H9 (cell line): ENCODE data around the gene ERVFRD-1. TPM values are rescaled to one million over a fixed set of nuclear protein-coding genes. Genes with fewer than 3 reads are reported as not detected.

Source experiments
- DNase-seq: peaks from one replicate; pipeline ENCODE4 v3.0.0-alpha.2; 2017
- H2AFZ ChIP-seq: one replicate; pipeline ENCODE4 v1.6.1; 2013; ENCODE audit warnings: mild to moderate bottlenecking, low read length, control low read depth, moderate library complexity
- H2AK5ac ChIP-seq: 2 replicates; pipeline ENCODE4 v1.6.1; 2013; ENCODE audit warnings: low read length, control low read depth, mixed read lengths; ENCODE audit not compliant: insufficient read length
- H2BK120ac ChIP-seq: one replicate; pipeline ENCODE4 v1.6.1; 2013; ENCODE audit warnings: low read depth, mild to moderate bottlenecking, low read length, control low read depth, inconsistent platforms; ENCODE audit not compliant: poor library complexity, severe bottlenecking
- H2BK12ac ChIP-seq: 2 replicates; pipeline ENCODE4 v1.6.1; 2013; ENCODE audit warnings: low read length, control low read depth, mixed read lengths, low read depth; ENCODE audit not compliant: insufficient read length
- H2BK15ac ChIP-seq: 2 replicates; pipeline ENCODE4 v1.6.1; 2013; ENCODE audit warnings: low read depth, low read length, control low read depth
- H2BK20ac ChIP-seq: one replicate; pipeline ENCODE4 v1.6.1; 2013; ENCODE audit warnings: low read depth, mild to moderate bottlenecking, low read length, control low read depth, inconsistent platforms; ENCODE audit not compliant: poor library complexity, severe bottlenecking
- H2BK5ac ChIP-seq: 2 replicates; pipeline ENCODE4 v1.6.1; 2013; ENCODE audit warnings: low read length, control low read depth, mixed read lengths; ENCODE audit not compliant: insufficient read length
- H3K14ac ChIP-seq: 2 replicates; pipeline ENCODE4 v1.6.1; 2013; ENCODE audit warnings: low read length, control low read depth; ENCODE audit not compliant: insufficient read depth
- H3K18ac ChIP-seq: 2 replicates; pipeline ENCODE4 v1.6.1; 2013; ENCODE audit warnings: low read depth, mild to moderate bottlenecking, mixed read lengths, low read length, control low read depth; ENCODE audit not compliant: insufficient read length
- H3K23ac ChIP-seq: 2 replicates; pipeline ENCODE4 v1.6.1; 2013; ENCODE audit warnings: low read length, control low read depth, mixed read lengths, low read depth; ENCODE audit not compliant: insufficient read length
- H3K23me2 ChIP-seq: 2 replicates; pipeline ENCODE4 v1.6.1; 2013; ENCODE audit warnings: low read depth, mild to moderate bottlenecking, mixed read lengths, low read length, control low read depth; ENCODE audit not compliant: insufficient read length, poor library complexity, severe bottlenecking
- H3K27ac ChIP-seq: 2 replicates; pipeline ENCODE4 v1.5.1; 2013; ENCODE audit warnings: low read length, control low read depth, mixed read lengths, low read depth; ENCODE audit not compliant: insufficient read length
- H3K27me3 ChIP-seq: 2 replicates; pipeline ENCODE4 v1.6.1; 2013; ENCODE audit warnings: low read length, control low read depth, inconsistent platforms; ENCODE audit not compliant: insufficient read depth
- H3K4ac ChIP-seq: 2 replicates; pipeline ENCODE4 v1.6.1; 2013; ENCODE audit warnings: low read depth, mild to moderate bottlenecking, control low read depth, inconsistent platforms, low read length, moderate library complexity
- H3K4me1 ChIP-seq: 2 replicates; pipeline ENCODE4 v1.6.1; 2013; ENCODE audit warnings: low read length, control low read depth, inconsistent platforms; ENCODE audit not compliant: insufficient read depth
- H3K4me2 ChIP-seq: 2 replicates; pipeline ENCODE4 v1.6.1; 2013; ENCODE audit warnings: low read length, control low read depth, mixed read lengths; ENCODE audit not compliant: insufficient read length, insufficient read depth
- H3K56ac ChIP-seq: 2 replicates; pipeline ENCODE4 v1.6.1; 2013; ENCODE audit warnings: low read depth, mild to moderate bottlenecking, mixed read lengths, low read length, control low read depth; ENCODE audit not compliant: insufficient read length
- H3K79me1 ChIP-seq: 2 replicates; pipeline ENCODE4 v1.6.1; 2013; ENCODE audit warnings: low read depth, mild to moderate bottlenecking, moderate library complexity, low read length, control low read depth, inconsistent platforms; ENCODE audit not compliant: insufficient read depth, poor library complexity, severe bottlenecking
- H3K79me2 ChIP-seq: 2 replicates; pipeline ENCODE4 v1.6.1; 2013; ENCODE audit warnings: low read length, control low read depth, inconsistent platforms; ENCODE audit not compliant: insufficient read depth
- H3K9ac ChIP-seq: 2 replicates; pipeline ENCODE4 v1.6.1; 2013; ENCODE audit warnings: low read length, control low read depth, mixed read lengths; ENCODE audit not compliant: insufficient read length; ENCODE audit errors: extremely low read depth
- H3K9me3 ChIP-seq: one replicate; pipeline ENCODE4 v1.6.1; 2013; ENCODE audit warnings: low read depth, low read length, inconsistent platforms; ENCODE audit not compliant: control insufficient read depth
- H3T11ph ChIP-seq: one replicate; pipeline ENCODE4 v1.6.1; 2013; ENCODE audit warnings: mild to moderate bottlenecking, low read length, control low read depth, inconsistent platforms
- H4K20me1 ChIP-seq: one replicate; pipeline ENCODE4 v1.6.1; 2013; ENCODE audit not compliant: control insufficient read depth, insufficient read length, insufficient read depth
- H4K5ac ChIP-seq: 2 replicates; pipeline ENCODE4 v1.6.1; 2013; ENCODE audit warnings: low read depth, mild to moderate bottlenecking, mixed read lengths, low read length, control low read depth; ENCODE audit not compliant: insufficient read length
- H4K8ac ChIP-seq: replicated peaks from 2 replicates; pipeline ENCODE4 v1.6.1; 2013; ENCODE audit warnings: low read length, control low read depth, mixed read lengths, low read depth; ENCODE audit not compliant: insufficient read length
- H4K91ac ChIP-seq: 2 replicates; pipeline ENCODE4 v1.6.1; 2013; ENCODE audit warnings: low read depth, mild to moderate bottlenecking, moderate library complexity, mixed read lengths, low read length, control low read depth; ENCODE audit not compliant: insufficient read length
- H3K27ac Mint-ChIP-seq, 3 experiments: 2 replicates in 2 of 3; 3 replicates in 1 of 3; pipeline ENCODE4 v1.8.0; 2020 to 2021; ENCODE audit warnings: mixed read lengths in 3 of 3, mild to moderate bottlenecking in 1 of 3, moderate library complexity in 1 of 3
- H3K27me3 Mint-ChIP-seq: 2 replicates; pipeline ENCODE4 v1.8.0; 2021; ENCODE audit warnings: low read depth, mild to moderate bottlenecking, moderate library complexity, mixed read lengths
- H3K36me3 Mint-ChIP-seq, 3 experiments: 2 replicates in 2 of 3; 3 replicates in 1 of 3; pipeline ENCODE4 v1.8.0; 2020 to 2021; ENCODE audit warnings: low read depth in 3 of 3, mixed read lengths in 3 of 3; ENCODE audit not compliant: insufficient read depth in 1 of 3
- H3K4me1 Mint-ChIP-seq, 2 experiments: 2 replicates each; pipeline ENCODE4 v1.8.0; 2020; ENCODE audit warnings: mixed read lengths in 2 of 2
- H3K4me3 Mint-ChIP-seq, 2 experiments: 2 replicates in 1 of 2; 3 replicates in 1 of 2; pipeline ENCODE4 v1.8.0; 2020 to 2021; ENCODE audit warnings: mild to moderate bottlenecking in 2 of 2, mixed read lengths in 2 of 2, moderate library complexity in 1 of 2
- H3K9me3 Mint-ChIP-seq, 2 experiments: 2 replicates in 1 of 2; 3 replicates in 1 of 2; pipeline ENCODE4 v1.8.0; 2020; ENCODE audit warnings: mild to moderate bottlenecking in 2 of 2, mixed read lengths in 2 of 2, moderate library complexity in 1 of 2
- WGBS: extraction: QIAGEN DNeasy Blood & Tissue Kit; methylation state at CpG from one replicate; pipeline ENCODE4 v1.1.7; 2013; ENCODE audit warnings: missing lambda C conversion rate, low lambda C conversion rate, mixed read lengths; ENCODE audit not compliant: insufficient read length; ENCODE audit errors: extremely low coverage; 5-methylcytosine and 5-hydroxymethylcytosine counted together
- total RNA-seq: library from RNA; stranded (reverse); gene quantifications from 2 replicates; pipeline ENCODE4 v1.2.1, GENCODE V29; 2021
- TF ChIP-seq, protein P1 (sequence below): fragments of 200-600 bp; sonication (generic); conservative IDR thresholded peaks from 3 replicates; pipeline ENCODE4 v1.8.0; 2021; ENCODE audit warnings: antibody characterized with exemption, mild to moderate bottlenecking

The ERVFRD-1 gene
- total RNA-seq, 1 experiment from 2014 or later = not detected

DNA sequence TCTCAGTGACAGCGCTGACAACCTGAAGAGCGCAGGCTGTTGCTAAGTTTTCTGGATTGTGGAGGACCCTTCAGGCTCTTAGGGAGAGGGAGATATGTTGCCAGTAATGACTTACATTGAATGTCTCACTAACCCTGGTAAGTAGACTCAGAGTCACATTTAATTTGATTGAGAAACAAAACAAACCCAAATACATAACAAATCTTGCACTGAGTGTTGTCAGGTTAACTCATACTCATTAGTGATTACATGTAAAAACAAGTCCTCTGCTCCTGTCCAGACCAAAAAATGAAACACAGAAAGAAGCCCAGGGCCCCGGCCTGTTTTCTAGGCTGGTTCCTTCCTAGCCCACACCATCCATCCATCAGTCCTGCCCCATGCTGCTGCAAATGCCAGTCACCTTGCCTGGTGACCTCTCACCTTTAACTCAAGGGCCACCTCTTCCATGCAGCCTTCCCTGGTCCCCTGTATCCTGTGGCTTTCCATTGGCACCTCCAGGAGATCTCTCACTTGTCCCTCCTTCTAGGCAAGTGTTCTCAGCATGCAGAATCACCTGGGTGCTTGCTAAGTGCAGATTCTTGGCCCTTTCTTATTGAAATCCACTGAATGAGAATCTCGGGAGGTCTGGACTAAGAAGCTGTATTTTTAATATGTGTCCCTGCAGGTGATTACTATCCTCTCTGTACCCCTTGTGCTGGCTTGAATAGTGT, 34.7 kb upstream of the ERVFRD-1 start:
- H3K23me2 ChIP-seq = no peaks in the 10 kb centered on the region
- H2BK12ac ChIP-seq = no peak overlapping the region
- no peak overlapping the region for H3K56ac ChIP-seq
- H3K9me3 ChIP-seq = no peaks in the 10 kb centered on the region
- H3K4me1 ChIP-seq = peaks cover 8% of the 10 kb centered on the region; the same call in 1 of the 2 replicates
- no peak overlapping the region for H3K4ac ChIP-seq
- no peak overlapping the region for H4K5ac ChIP-seq
- no peaks in the 10 kb centered on the region for H3K27me3 ChIP-seq
- peak overlapping the region; percentile 3 to 87 (median 27); a peak in 6 of 7 replicates for H3K27ac Mint-ChIP-seq
- no peak overlapping the region for H4K8ac ChIP-seq
- no peaks in the 10 kb centered on the region; the same call in none of the 2 replicates for H3K27me3 Mint-ChIP-seq
- no peak overlapping the region for H3K4me2 ChIP-seq
- no peak overlapping the region for H2BK120ac ChIP-seq
- no peaks in the 10 kb centered on the region for H3K79me1 ChIP-seq
- H3K9ac ChIP-seq = no peak overlapping the region
- H3K18ac ChIP-seq = no peak overlapping the region
- H3K79me2 ChIP-seq = no peaks in the 10 kb centered on the region
- no peak overlapping the region for H2BK5ac ChIP-seq
- H3K4me1 Mint-ChIP-seq = peaks cover 25 to 27% of the 10 kb centered on the region in 2 experiments
- no peak overlapping the region for H2AK5ac ChIP-seq
- no peaks in the 10 kb centered on the region for H3K9me3 Mint-ChIP-seq
- H2BK15ac ChIP-seq = no peak overlapping the region
- no peaks in the 10 kb centered on the region for H4K20me1 ChIP-seq
- no peak overlapping the region for H3K14ac ChIP-seq
- no peak overlapping the region for H2AFZ ChIP-seq
- H3T11ph ChIP-seq = no peak overlapping the region
- WGBS = no CpG with 5 or more reads among the region's 4 CpGs
- peak; percentile 39 for DNase-seq
- no peaks in the 10 kb centered on the region; a peak in 1 of 7 replicates for H3K36me3 Mint-ChIP-seq
- no peak overlapping the region for H3K4me3 Mint-ChIP-seq
- H3K23ac ChIP-seq = no peak overlapping the region
- H3K27ac ChIP-seq = no peak overlapping the region
- H4K91ac ChIP-seq = no peak overlapping the region
- TF ChIP-seq, protein P1, sequence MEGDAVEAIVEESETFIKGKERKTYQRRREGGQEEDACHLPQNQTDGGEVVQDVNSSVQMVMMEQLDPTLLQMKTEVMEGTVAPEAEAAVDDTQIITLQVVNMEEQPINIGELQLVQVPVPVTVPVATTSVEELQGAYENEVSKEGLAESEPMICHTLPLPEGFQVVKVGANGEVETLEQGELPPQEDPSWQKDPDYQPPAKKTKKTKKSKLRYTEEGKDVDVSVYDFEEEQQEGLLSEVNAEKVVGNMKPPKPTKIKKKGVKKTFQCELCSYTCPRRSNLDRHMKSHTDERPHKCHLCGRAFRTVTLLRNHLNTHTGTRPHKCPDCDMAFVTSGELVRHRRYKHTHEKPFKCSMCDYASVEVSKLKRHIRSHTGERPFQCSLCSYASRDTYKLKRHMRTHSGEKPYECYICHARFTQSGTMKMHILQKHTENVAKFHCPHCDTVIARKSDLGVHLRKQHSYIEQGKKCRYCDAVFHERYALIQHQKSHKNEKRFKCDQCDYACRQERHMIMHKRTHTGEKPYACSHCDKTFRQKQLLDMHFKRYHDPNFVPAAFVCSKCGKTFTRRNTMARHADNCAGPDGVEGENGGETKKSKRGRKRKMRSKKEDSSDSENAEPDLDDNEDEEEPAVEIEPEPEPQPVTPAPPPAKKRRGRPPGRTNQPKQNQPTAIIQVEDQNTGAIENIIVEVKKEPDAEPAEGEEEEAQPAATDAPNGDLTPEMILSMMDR = no peak
- H2BK20ac ChIP-seq = no peak overlapping the region
